ENCODE data around the gene GMPPA. TPM values are rescaled to one million over a fixed set of nuclear protein-coding genes. Genes with fewer than 3 reads are reported as not detected.
A peak's percentile ranks its signal among the peaks of the same experiment; 100 is the strongest.

GMPPA gene
- total and polyA plus RNA-seq, 9 of the 15 experiments (the other 6 are each of a cell fraction or from before 2014, with no cell fraction given): 7.0 to 101 (median 66.7) TPM

- TF ChIP-seq CUX1 (CRISPR knock-in tag; IDR thresholded peaks at IDR 0.05) (no peak), MAFK (IDR thresholded peaks at IDR 0.05; ENCODE audit: low read length) (no peak), MYNN (IDR thresholded peaks at IDR 0.05) (peak; percentile 94), MYNN (CRISPR knock-in tag; IDR thresholded peaks at IDR 0.05) (no peak), NR4A1 (CRISPR knock-in tag; IDR thresholded peaks at IDR 0.05) (no peak), NR4A1 (tag; IDR thresholded peaks at IDR 0.05) (peak; percentile 56), GATA2 (CRISPR knock-in tag; IDR thresholded peaks at IDR 0.05) (peak; percentile 74; the same call in 1 of the 2 replicates), ZNF445 (CRISPR knock-in tag; IDR thresholded peaks at IDR 0.05; ENCODE audit: low read depth) (no peak), CBFA2T3 (IDR thresholded peaks at IDR 0.05) (peak; percentile 95), POLR2AphosphoS5 (IDR thresholded peaks at IDR 0.05; ENCODE audit: control insufficient read depth, insufficient read depth, low read depth, low read length) (peak; percentile 81; the same call in 1 of the 2 replicates), GTF2A2 (tag; IDR thresholded peaks at IDR 0.05) (no peak), ZSCAN32 (CRISPR knock-in tag; IDR thresholded peaks at IDR 0.05) (no peak), KDM2B (CRISPR knock-in tag; IDR thresholded peaks at IDR 0.05) (no peak), GATAD2B (IDR thresholded peaks at IDR 0.05; ENCODE audit: borderline replicate concordance) (peak; percentile 92), NCOR1 (IDR thresholded peaks at IDR 0.05) (peak; percentile 90)
- TF ChIP-seq, protein P1, sequence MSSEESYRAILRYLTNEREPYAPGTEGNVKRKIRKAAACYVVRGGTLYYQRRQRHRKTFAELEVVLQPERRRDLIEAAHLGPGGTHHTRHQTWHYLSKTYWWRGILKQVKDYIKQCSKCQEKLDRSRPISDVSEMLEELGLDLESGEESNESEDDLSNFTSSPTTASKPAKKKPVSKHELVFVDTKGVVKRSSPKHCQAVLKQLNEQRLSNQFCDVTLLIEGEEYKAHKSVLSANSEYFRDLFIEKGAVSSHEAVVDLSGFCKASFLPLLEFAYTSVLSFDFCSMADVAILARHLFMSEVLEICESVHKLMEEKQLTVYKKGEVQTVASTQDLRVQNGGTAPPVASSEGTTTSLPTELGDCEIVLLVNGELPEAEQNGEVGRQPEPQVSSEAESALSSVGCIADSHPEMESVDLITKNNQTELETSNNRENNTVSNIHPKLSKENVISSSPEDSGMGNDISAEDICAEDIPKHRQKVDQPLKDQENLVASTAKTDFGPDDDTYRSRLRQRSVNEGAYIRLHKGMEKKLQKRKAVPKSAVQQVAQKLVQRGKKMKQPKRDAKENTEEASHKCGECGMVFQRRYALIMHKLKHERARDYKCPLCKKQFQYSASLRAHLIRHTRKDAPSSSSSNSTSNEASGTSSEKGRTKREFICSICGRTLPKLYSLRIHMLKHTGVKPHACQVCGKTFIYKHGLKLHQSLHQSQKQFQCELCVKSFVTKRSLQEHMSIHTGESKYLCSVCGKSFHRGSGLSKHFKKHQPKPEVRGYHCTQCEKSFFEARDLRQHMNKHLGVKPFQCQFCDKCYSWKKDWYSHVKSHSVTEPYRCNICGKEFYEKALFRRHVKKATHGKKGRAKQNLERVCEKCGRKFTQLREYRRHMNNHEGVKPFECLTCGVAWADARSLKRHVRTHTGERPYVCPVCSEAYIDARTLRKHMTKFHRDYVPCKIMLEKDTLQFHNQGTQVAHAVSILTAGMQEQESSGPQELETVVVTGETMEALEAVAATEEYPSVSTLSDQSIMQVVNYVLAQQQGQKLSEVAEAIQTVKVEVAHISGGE (CRISPR knock-in tag; IDR thresholded peaks at IDR 0.05): peak in 1 of 3 experiments; percentile 47; a peak in 1 of 6 replicates
- TF ChIP-seq, protein P2, sequence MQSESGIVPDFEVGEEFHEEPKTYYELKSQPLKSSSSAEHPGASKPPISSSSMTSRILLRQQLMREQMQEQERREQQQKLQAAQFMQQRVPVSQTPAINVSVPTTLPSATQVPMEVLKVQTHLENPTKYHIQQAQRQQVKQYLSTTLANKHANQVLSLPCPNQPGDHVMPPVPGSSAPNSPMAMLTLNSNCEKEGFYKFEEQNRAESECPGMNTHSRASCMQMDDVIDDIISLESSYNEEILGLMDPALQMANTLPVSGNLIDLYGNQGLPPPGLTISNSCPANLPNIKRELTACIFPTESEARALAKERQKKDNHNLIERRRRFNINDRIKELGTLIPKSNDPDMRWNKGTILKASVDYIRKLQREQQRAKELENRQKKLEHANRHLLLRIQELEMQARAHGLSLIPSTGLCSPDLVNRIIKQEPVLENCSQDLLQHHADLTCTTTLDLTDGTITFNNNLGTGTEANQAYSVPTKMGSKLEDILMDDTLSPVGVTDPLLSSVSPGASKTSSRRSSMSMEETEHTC (IDR thresholded peaks at IDR 0.05): 0 out of 2 replicates have a peak, but pooled peaks have one; percentile 35
Measured at GRCh38 chr2:219525533-219526232, 27.0 kb downstream of the GMPPA start (continued).

Measured in K562 (cell line).